Measurements from ENCODE around the gene GLI3.

DNA sequence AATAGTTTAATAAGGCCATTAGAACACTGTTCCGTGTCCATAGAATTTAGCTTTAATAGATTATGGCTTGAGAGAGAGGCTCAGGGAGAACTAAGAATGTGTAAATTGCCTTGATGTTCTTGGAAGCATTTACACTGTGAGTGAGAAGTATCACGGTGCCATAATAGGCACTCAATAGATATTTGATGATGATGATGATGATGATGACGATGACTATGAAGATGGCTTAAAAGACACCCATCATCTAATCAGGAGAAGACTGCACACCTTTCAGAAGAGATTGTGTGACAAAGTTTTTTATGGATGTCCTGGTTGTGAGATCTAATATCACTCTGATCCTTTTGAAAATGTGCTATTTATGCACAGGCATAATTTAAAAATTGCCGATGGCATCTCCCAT, 264.2 kb downstream of the GLI3 start:
- TF ChIP-seq, protein P1, sequence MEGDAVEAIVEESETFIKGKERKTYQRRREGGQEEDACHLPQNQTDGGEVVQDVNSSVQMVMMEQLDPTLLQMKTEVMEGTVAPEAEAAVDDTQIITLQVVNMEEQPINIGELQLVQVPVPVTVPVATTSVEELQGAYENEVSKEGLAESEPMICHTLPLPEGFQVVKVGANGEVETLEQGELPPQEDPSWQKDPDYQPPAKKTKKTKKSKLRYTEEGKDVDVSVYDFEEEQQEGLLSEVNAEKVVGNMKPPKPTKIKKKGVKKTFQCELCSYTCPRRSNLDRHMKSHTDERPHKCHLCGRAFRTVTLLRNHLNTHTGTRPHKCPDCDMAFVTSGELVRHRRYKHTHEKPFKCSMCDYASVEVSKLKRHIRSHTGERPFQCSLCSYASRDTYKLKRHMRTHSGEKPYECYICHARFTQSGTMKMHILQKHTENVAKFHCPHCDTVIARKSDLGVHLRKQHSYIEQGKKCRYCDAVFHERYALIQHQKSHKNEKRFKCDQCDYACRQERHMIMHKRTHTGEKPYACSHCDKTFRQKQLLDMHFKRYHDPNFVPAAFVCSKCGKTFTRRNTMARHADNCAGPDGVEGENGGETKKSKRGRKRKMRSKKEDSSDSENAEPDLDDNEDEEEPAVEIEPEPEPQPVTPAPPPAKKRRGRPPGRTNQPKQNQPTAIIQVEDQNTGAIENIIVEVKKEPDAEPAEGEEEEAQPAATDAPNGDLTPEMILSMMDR (IDR thresholded peaks at IDR 0.05): no peak
- no peak for TF ChIP-seq POLR2A (IDR thresholded peaks at IDR 0.05)
